ENCODE data around the gene ACAP1. TPM values are rescaled to one million over a fixed set of nuclear protein-coding genes. Genes with fewer than 3 reads are reported as not detected.

ACAP1 gene
- total and polyA plus RNA-seq, 9 of the 15 experiments (the other 6 are each of a cell fraction or from before 2014, with no cell fraction given), result 0.15 to 8.5 (median 2.4) TPM

GRCh38 chr17:7327501-7327900 lies 8.8 kb upstream of the ACAP1 start:
- DNase-seq (ENCODE audit: extremely low read depth in 1 of 4, low spot score in 3 of 4) (no peak), ATAC-seq (no peak), FAIRE-seq (no peak)
- Histone ChIP-seq H2AFZ (ENCODE audit: low read depth, low read length) (no peak overlapping the region), H3K9ac (ENCODE audit: insufficient read depth in 1 of 2, low read depth in 2 of 2, low read length in 2 of 2) (peak overlapping the region in 1 of 2 experiments; percentile 78; a peak in 2 of 4 replicates), H3K4me2 (ENCODE audit: insufficient read depth, low read length) (peak overlapping the region; percentile 93; the same call in 1 of the 2 replicates), H3K9me1 (ENCODE audit: control insufficient read depth, insufficient read depth, low read length) (no peaks in the 10 kb centered on the region), H4K20me1 (replicated peaks; ENCODE audit: control insufficient read depth, insufficient read depth, low read length) (no peaks in the 10 kb centered on the region), H3K27ac (ENCODE audit: extremely low read depth, low read depth, low read length) (no peak overlapping the region), H3K9me3 (replicated peaks; ENCODE audit: control insufficient read depth, insufficient read depth, low read depth, low read length) (no peaks in the 10 kb centered on the region), H3K4me3 (peak overlapping the region; percentile 78; the same call in 1 of the 2 replicates), H3K27me3 (ENCODE audit: control insufficient read depth in 2 of 2, insufficient read depth in 2 of 2, low read length in 2 of 2) (no peaks in the 10 kb centered on the region), H3K4me1 (replicated peaks in 1 of 2; ENCODE audit: control insufficient read depth in 2 of 2, insufficient read depth in 2 of 2, low read length in 2 of 2) (peaks cover 11 to 42% of the 10 kb centered on the region in 2 experiments), H3K36me3 (ENCODE audit: control insufficient read depth, insufficient read depth, low read length) (peaks cover 41% of the 10 kb centered on the region; the same call in 2 of the 3 replicates), H3K79me2 (ENCODE audit: control insufficient read depth, insufficient read depth, low read length) (peaks cover 16% of the 10 kb centered on the region)
- TF ChIP-seq HDAC1 (IDR thresholded peaks at IDR 0.05) (no peak), EGR1 (conservative IDR thresholded peaks at IDR 0.05) (peak; percentile 36)
- ChIA-PET POLR2A (no interaction called here), CTCF (ENCODE audit: low intra/inter-chr PET ratio) (no interaction called here)
- BruUV-seq (replicated peaks), result no TSS peak
- 92% methylated on average over 7 of the region's 17 CpGs for WGBS (ENCODE audit: insufficient coverage, low coverage, missing lambda C conversion rate)
- intact Hi-C loops (cut with micrococcal nuclease), result no loop called here
- in situ Hi-C loops (cut with MboI), result no loop called here

GRCh38 chr17:7328009-7328408 lies 8.3 kb upstream of the ACAP1 start:
- Histone ChIP-seq H3K36me3 (ENCODE audit: control insufficient read depth, insufficient read depth, low read length) (peaks cover 36% of the 10 kb centered on the region; the same call in 2 of the 3 replicates), H3K27ac (ENCODE audit: extremely low read depth, low read depth, low read length) (no peak overlapping the region), H3K27me3 (ENCODE audit: control insufficient read depth in 2 of 2, insufficient read depth in 2 of 2, low read length in 2 of 2) (no peaks in the 10 kb centered on the region), H4K20me1 (replicated peaks; ENCODE audit: control insufficient read depth, insufficient read depth, low read length) (no peaks in the 10 kb centered on the region), H3K9me1 (ENCODE audit: control insufficient read depth, insufficient read depth, low read length) (no peaks in the 10 kb centered on the region), H3K4me3 (peak overlapping the region; percentile 78), H3K9ac (ENCODE audit: insufficient read depth in 1 of 2, low read depth in 2 of 2, low read length in 2 of 2) (peak overlapping the region in 1 of 2 experiments; percentile 72; a peak in 3 of 4 replicates), H3K79me2 (ENCODE audit: control insufficient read depth, insufficient read depth, low read length) (peaks cover 16% of the 10 kb centered on the region), H3K4me2 (ENCODE audit: insufficient read depth, low read length) (peak overlapping the region; percentile 93), H3K4me1 (replicated peaks in 1 of 2; ENCODE audit: control insufficient read depth in 2 of 2, insufficient read depth in 2 of 2, low read length in 2 of 2) (peaks cover 11 to 42% of the 10 kb centered on the region in 2 experiments), H2AFZ (ENCODE audit: low read depth, low read length) (no peak overlapping the region), H3K9me3 (replicated peaks; ENCODE audit: control insufficient read depth, insufficient read depth, low read depth, low read length) (no peaks in the 10 kb centered on the region)
- intact Hi-C loops (cut with micrococcal nuclease) (no loop called here), in situ Hi-C loops (cut with MboI) (no loop called here)
- no TSS peak for BruUV-seq (replicated peaks)
- DNase-seq (ENCODE audit: extremely low read depth in 1 of 4, low spot score in 3 of 4), result no peak
- WGBS (ENCODE audit: insufficient coverage, low coverage, missing lambda C conversion rate), result 57% methylated on average over 1 of the region's 1 CpG
- ChIA-PET CTCF (ENCODE audit: low intra/inter-chr PET ratio) (no interaction called here), POLR2A (interaction anchor here (2.4 kb wide), 1 partner anchor 14 kb away, joined by 21 read pairs; no protein-coding TSS in a partner anchor)
- no peak for ATAC-seq
- no peak for FAIRE-seq
- TF ChIP-seq, protein P1, sequence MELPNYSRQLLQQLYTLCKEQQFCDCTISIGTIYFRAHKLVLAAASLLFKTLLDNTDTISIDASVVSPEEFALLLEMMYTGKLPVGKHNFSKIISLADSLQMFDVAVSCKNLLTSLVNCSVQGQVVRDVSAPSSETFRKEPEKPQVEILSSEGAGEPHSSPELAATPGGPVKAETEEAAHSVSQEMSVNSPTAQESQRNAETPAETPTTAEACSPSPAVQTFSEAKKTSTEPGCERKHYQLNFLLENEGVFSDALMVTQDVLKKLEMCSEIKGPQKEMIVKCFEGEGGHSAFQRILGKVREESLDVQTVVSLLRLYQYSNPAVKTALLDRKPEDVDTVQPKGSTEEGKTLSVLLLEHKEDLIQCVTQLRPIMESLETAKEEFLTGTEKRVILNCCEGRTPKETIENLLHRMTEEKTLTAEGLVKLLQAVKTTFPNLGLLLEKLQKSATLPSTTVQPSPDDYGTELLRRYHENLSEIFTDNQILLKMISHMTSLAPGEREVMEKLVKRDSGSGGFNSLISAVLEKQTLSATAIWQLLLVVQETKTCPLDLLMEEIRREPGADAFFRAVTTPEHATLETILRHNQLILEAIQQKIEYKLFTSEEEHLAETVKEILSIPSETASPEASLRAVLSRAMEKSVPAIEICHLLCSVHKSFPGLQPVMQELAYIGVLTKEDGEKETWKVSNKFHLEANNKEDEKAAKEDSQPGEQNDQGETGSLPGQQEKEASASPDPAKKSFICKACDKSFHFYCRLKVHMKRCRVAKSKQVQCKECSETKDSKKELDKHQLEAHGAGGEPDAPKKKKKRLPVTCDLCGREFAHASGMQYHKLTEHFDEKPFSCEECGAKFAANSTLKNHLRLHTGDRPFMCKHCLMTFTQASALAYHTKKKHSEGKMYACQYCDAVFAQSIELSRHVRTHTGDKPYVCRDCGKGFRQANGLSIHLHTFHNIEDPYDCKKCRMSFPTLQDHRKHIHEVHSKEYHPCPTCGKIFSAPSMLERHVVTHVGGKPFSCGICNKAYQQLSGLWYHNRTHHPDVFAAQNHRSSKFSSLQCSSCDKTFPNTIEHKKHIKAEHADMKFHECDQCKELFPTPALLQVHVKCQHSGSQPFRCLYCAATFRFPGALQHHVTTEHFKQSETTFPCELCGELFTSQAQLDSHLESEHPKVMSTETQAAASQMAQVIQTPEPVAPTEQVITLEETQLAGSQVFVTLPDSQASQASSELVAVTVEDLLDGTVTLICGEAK (IDR thresholded peaks at IDR 0.05), result no peak
- TF ChIP-seq, protein P1 (CRISPR knock-in tag; IDR thresholded peaks at IDR 0.05), result no peak

All from K562 (cell line).